ENCODE data around the gene SPEM1. TPM values are rescaled to one million over a fixed set of nuclear protein-coding genes. Genes with fewer than 3 reads are reported as not detected.

Gene SPEM1
- total RNA-seq, 1 donor: not detected

DNA sequence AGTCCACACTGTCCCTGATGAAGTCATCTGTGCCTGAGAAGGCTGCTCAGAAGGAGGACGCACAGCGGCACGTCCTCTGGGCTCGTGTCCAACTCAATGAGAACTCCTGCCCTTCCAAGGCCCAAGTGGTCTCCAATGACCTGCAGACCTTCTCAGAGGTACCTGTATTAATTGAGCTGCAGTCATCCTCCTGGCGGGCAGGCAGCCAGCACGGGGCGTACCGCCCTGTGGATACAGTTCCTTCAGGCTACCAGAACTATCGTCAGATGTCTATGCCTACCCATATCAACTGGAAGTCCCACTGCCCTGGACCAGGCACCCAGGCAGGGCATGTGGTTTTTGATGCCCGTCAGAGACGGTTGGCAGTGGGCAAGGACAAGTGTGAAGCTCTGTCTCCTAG, 12.2 kb downstream of the SPEM1 start:
- H3K4me3 ChIP-seq (ENCODE audit: low read depth, low read length): no peak overlapping the region
- no peak for TF ChIP-seq CTCF (IDR thresholded peaks at IDR 0.05; ENCODE audit: insufficient read depth, low read length)
- no peak for DNase-seq (ENCODE audit: low read depth)

GRCh38 chr17:7435676-7436555, 15.8 kb downstream of the SPEM1 start:
- peak overlapping the region; percentile 38 for H3K4me3 ChIP-seq (ENCODE audit: low read depth, low read length)
- TF ChIP-seq CTCF (IDR thresholded peaks at IDR 0.05; ENCODE audit: insufficient read depth, low read length): no peak
- DNase-seq (ENCODE audit: low read depth): no peak

GRCh38 chr17:7436556-7437368, 16.6 kb downstream of the SPEM1 start:
- TF ChIP-seq CTCF (IDR thresholded peaks at IDR 0.05; ENCODE audit: insufficient read depth, low read length): peak; percentile 47
- H3K4me3 ChIP-seq (ENCODE audit: low read depth, low read length): peak overlapping the region; percentile 53
- peak; percentile 63 for DNase-seq (ENCODE audit: low read depth)

GRCh38 chr17:7437369-7437863, 17.3 kb downstream of the SPEM1 start:
- peak overlapping the region; percentile 53 for H3K4me3 ChIP-seq (ENCODE audit: low read depth, low read length)

DNA sequence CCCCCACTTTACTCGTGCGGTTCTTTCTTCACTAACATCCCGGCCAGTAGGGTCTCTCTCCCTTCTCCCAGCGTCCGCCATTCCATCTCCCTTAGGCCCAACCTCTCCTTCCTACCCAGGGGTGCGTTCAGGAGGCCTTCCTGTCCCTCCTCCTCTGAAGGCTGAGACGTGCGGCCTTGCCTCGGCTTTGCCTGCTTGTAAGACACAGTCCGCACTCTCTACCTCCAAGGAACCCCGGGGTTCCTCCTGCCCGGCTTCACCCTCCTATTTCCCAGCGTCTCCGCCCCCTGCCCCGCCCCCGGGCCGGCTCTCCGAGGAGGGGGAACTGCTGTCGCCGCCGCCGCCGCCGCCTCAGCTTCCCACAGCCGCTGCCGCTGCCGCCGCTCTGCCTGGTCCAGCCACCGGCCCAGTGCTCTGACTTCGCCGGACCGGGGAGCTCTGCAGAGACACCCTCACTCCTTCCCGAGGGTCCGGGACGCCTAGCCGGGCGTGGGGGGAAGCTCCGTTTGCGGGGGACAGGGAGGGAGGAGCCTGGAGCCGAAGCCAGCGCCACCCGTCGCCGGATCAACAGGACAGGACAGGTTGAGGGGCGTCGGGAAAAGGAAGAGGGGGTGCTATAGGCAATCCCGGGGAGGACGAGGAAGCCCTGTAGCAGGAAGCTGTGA, 18.0 kb downstream of the SPEM1 start:
- DNase-seq (ENCODE audit: low read depth): no peak
- no peak for TF ChIP-seq CTCF (IDR thresholded peaks at IDR 0.05; ENCODE audit: insufficient read depth, low read length)
- H3K4me3 ChIP-seq (ENCODE audit: low read depth, low read length): peak overlapping the region; percentile 35

More at GRCh38 chr17:7437369-7437863, 17.3 kb downstream of the SPEM1 start:
- no peak for TF ChIP-seq CTCF (IDR thresholded peaks at IDR 0.05; ENCODE audit: insufficient read depth, low read length)
- DNase-seq (ENCODE audit: low read depth): no peak
